ENCODE data around the gene DAPK2.

The DAPK2 gene

GRCh38 chr15:64050281-64051092 is 4.2 kb upstream of the DAPK2 start:
- TF ChIP-seq RARB (CRISPR knock-in tag; IDR thresholded peaks at IDR 0.05), result no peak
- no peak for TF ChIP-seq ZNF70 (CRISPR knock-in tag; IDR thresholded peaks at IDR 0.05)
- TF ChIP-seq TCF4 (CRISPR knock-in tag; IDR thresholded peaks at IDR 0.05; ENCODE audit: borderline replicate concordance), result no peak
- TF ChIP-seq TSHZ2 (CRISPR knock-in tag; IDR thresholded peaks at IDR 0.05), result no peak
- TF ChIP-seq ARNTL (CRISPR knock-in tag; IDR thresholded peaks at IDR 0.05; ENCODE audit: borderline replicate concordance, low read depth), result no peak
- no peak for TF ChIP-seq ZNF565 (CRISPR knock-in tag; conservative IDR thresholded peaks at IDR 0.05; ENCODE audit: low read depth)
- TF ChIP-seq ZNF8 (CRISPR knock-in tag; IDR thresholded peaks at IDR 0.05), result no peak
- no peak for ATAC-seq

- ATAC-seq, result no peak
- TF ChIP-seq, protein P1, sequence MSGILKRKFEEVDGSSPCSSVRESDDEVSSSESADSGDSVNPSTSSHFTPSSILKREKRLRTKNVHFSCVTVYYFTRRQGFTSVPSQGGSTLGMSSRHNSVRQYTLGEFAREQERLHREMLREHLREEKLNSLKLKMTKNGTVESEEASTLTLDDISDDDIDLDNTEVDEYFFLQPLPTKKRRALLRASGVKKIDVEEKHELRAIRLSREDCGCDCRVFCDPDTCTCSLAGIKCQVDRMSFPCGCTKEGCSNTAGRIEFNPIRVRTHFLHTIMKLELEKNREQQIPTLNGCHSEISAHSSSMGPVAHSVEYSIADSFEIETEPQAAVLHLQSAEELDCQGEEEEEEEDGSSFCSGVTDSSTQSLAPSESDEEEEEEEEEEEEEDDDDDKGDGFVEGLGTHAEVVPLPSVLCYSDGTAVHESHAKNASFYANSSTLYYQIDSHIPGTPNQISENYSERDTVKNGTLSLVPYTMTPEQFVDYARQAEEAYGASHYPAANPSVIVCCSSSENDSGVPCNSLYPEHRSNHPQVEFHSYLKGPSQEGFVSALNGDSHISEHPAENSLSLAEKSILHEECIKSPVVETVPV (CRISPR knock-in tag; IDR thresholded peaks at IDR 0.05), result no peak
- no peak for TF ChIP-seq PPARA (CRISPR knock-in tag; IDR thresholded peaks at IDR 0.05; ENCODE audit: borderline replicate concordance)
- TF ChIP-seq ESRRG (CRISPR knock-in tag; IDR thresholded peaks at IDR 0.05), result no peak
These were observed 2.6 kb upstream of the DAPK2 start for GRCh38 chr15:64048781-64049460.

GRCh38 chr15:64045774-64046420 is 388 bp downstream of the DAPK2 start:
- TF ChIP-seq PATZ1 (CRISPR knock-in tag; IDR thresholded peaks at IDR 0.05; ENCODE audit: borderline replicate concordance), result no peak
- TF ChIP-seq ZNF8 (CRISPR knock-in tag; IDR thresholded peaks at IDR 0.05), result no peak
- TF ChIP-seq BACH2 (CRISPR knock-in tag; IDR thresholded peaks at IDR 0.05; ENCODE audit: borderline replicate concordance), result no peak
- no peak for TF ChIP-seq ZNF565 (CRISPR knock-in tag; conservative IDR thresholded peaks at IDR 0.05; ENCODE audit: low read depth)
- TF ChIP-seq POU6F1 (CRISPR knock-in tag; IDR thresholded peaks at IDR 0.05; ENCODE audit: borderline replicate concordance, low read depth), result no peak
- TF ChIP-seq ZFP3 (CRISPR knock-in tag; IDR thresholded peaks at IDR 0.05), result no peak
- no peak for TF ChIP-seq SNAI2 (CRISPR knock-in tag; IDR thresholded peaks at IDR 0.05)
- TF ChIP-seq, protein P2, sequence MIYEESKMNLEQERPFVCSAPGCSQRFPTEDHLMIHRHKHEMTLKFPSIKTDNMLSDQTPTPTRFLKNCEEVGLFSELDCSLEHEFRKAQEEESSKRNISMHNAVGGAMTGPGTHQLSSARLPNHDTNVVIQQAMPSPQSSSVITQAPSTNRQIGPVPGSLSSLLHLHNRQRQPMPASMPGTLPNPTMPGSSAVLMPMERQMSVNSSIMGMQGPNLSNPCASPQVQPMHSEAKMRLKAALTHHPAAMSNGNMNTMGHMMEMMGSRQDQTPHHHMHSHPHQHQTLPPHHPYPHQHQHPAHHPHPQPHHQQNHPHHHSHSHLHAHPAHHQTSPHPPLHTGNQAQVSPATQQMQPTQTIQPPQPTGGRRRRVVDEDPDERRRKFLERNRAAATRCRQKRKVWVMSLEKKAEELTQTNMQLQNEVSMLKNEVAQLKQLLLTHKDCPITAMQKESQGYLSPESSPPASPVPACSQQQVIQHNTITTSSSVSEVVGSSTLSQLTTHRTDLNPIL (CRISPR knock-in tag; IDR thresholded peaks at IDR 0.05; ENCODE audit: low read depth), result no peak
- TF ChIP-seq TSHZ2 (CRISPR knock-in tag; IDR thresholded peaks at IDR 0.05), result no peak
- no peak for TF ChIP-seq CSDC2 (CRISPR knock-in tag; IDR thresholded peaks at IDR 0.05)
- TF ChIP-seq OSR1 (CRISPR knock-in tag; IDR thresholded peaks at IDR 0.05), result no peak
- no peak for TF ChIP-seq RARB (CRISPR knock-in tag; IDR thresholded peaks at IDR 0.05)
- TF ChIP-seq ISL1 (CRISPR knock-in tag; IDR thresholded peaks at IDR 0.05), result no peak
- no peak for TF ChIP-seq ZNF70 (CRISPR knock-in tag; IDR thresholded peaks at IDR 0.05)
- no peak for TF ChIP-seq TOX (CRISPR knock-in tag; IDR thresholded peaks at IDR 0.05; ENCODE audit: borderline replicate concordance)
- no peak for TF ChIP-seq ZFP30 (CRISPR knock-in tag; IDR thresholded peaks at IDR 0.05)
- TF ChIP-seq PPARA (CRISPR knock-in tag; IDR thresholded peaks at IDR 0.05; ENCODE audit: borderline replicate concordance), result no peak
- TF ChIP-seq ESRRG (CRISPR knock-in tag; IDR thresholded peaks at IDR 0.05), result no peak
- peak; percentile 55 for ATAC-seq
